Measurements from ENCODE around the gene DSCAM.
A peak's percentile ranks its signal among the peaks of the same experiment; 100 is the strongest.

Gene DSCAM

GRCh38 chr21:40610345-40610744 lies 236.6 kb downstream of the DSCAM start:
- DNase-seq = no peak

GRCh38 chr21:40606341-40606740 lies 240.6 kb downstream of the DSCAM start:
- no peak for DNase-seq

- DNase-seq = no peak
Observed at GRCh38 chr21:40605094-40605493, 241.9 kb downstream of the DSCAM start.

- DNase-seq = no peak
Observed at GRCh38 chr21:40603774-40604173, 243.2 kb downstream of the DSCAM start.

GRCh38 chr21:40602080-40602479 lies 244.9 kb downstream of the DSCAM start:
- no peak for DNase-seq

GRCh38 chr21:40595806-40596205 lies 251.2 kb downstream of the DSCAM start:
- no peak for DNase-seq

- no peak for DNase-seq
Observed at GRCh38 chr21:40587736-40588346, 259.1 kb downstream of the DSCAM start.

- DNase-seq = no peak
Observed at GRCh38 chr21:40586575-40586974, 260.4 kb downstream of the DSCAM start.

GRCh38 chr21:40577285-40578043 lies 269.5 kb downstream of the DSCAM start:
- no peak for DNase-seq

- DNase-seq = no peak
Observed at GRCh38 chr21:40575976-40576375, 271.0 kb downstream of the DSCAM start.

- no peak for DNase-seq
Observed at GRCh38 chr21:40569357-40569756, 277.6 kb downstream of the DSCAM start.

- DNase-seq = no peak
Observed at GRCh38 chr21:40568807-40569206, 278.2 kb downstream of the DSCAM start.

- DNase-seq = peak in 1 of 3 experiments; percentile 58
Observed at GRCh38 chr21:40567501-40567900, 279.5 kb downstream of the DSCAM start.

- DNase-seq = no peak
Observed at GRCh38 chr21:40566486-40566885, 280.5 kb downstream of the DSCAM start.

- no peak for DNase-seq
Observed at GRCh38 chr21:40564318-40564717, 282.6 kb downstream of the DSCAM start.

GRCh38 chr21:40563900-40564299 lies 283.1 kb downstream of the DSCAM start:
- no peak for DNase-seq

GRCh38 chr21:40562242-40563002 lies 284.5 kb downstream of the DSCAM start:
- peak in 1 of 3 experiments; percentile 62 for DNase-seq

- no peak for DNase-seq
Observed at GRCh38 chr21:40556442-40556968, 290.5 kb downstream of the DSCAM start.

- no peak for DNase-seq
Observed at GRCh38 chr21:40555021-40555528, 291.9 kb downstream of the DSCAM start.

GRCh38 chr21:40553781-40554180 lies 293.2 kb downstream of the DSCAM start:
- DNase-seq = no peak

- peak; percentile 66 to 89 (median 86) for DNase-seq
Observed at GRCh38 chr21:40547906-40548513, 298.9 kb downstream of the DSCAM start.

GRCh38 chr21:40546647-40547046 lies 300.3 kb downstream of the DSCAM start:
- no peak for DNase-seq

- no peak for DNase-seq
Observed at GRCh38 chr21:40540216-40540615, 306.7 kb downstream of the DSCAM start.

All from NCI-H1417 (cell line).